HG03135 (cell line): ENCODE data around the gene SMPD4.
"Not testable (repeated sequence)": the region's sequence is repeated elsewhere in the genome, so short reads cannot be mapped to it uniquely, and the experiment has no call there.

Experiments used
- ATAC-seq: cut with Tn5 transposase; IDR thresholded peaks from one replicate; pipeline ENCODE4 v1.9.1; 2021; ENCODE audit warnings: mild to moderate bottlenecking, moderate library complexity; ENCODE audit not compliant: unreplicated experiment

SMPD4 gene

DNA sequence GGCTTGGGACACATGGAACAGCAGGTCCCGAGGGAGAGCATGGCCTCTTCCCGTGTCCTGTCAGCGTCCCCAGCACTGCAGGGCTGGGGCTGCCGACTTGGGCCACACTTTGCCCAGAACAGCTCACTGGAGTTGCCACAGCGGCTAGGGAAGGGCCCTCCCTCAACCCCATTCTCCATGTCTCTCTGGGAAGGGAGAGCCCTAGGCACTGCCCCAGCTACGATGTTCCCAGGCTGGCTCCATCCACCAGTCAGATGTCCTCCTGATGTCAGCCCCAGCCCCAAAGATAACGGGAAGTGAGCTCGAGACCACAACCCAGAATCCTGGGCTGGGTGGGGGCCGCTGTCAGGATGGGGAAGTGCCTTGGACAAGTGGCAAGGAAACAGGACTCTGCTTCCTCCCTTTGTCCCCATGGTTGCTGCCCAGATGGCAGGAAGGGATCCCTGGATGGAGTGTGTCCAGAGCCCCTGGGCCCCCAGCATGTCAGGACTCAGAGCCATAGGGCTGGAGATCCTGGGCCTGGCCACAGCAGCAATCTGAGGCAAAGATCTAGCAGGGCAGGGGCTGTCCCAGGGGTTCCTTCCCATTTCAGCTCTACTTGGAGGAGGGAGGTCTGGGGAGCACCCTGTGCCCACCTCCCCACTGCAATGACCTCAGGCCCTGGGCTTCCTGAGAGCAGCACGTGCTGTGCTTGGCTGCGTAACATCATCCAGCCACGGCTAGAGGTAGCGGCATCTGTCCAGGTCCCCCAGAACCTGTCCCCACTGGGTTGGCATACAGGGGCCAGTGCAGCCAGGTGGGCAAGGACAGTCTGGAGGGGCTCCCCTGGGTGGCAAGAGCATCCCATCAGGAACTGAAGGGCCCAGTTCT lies 38.8 kb downstream of the SMPD4 start:
- not testable (repeated sequence) for ATAC-seq

DNA sequence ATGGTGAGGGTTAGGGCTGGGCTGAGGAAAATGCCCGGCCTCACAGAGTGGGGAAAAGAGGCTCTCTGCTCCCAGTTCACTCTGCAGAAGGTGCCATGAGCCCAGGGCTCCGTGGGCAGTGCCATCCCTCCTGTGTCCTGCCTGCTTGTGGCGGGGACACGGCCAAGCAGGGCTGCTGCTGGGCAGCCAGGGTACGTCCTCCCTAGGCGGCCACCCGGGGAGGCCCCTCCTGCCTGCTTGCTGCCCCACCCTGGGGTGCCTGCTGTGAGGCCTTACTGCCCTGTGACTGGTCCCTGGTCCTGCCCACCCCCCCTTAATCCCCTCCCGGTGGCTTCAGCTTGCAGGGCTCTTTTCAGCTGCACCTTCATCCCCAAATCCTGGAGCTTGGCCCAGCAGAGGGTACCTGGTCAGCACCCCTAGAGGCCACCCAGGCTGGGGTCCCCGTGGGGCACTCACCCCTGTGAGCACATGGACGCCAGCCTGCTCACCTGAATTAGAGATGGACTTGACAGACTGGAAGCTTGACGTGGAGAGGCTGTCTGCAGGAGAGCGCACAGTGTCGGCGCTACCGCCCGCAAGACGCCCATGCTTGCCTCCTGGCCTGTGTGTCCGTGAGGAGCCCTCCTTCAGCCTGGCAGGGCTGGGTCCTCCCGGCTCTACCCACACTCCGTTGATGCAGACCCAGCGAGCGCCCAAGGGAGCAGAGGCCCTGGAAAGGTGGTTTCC lies 39.6 kb downstream of the SMPD4 start:
- not testable (repeated sequence) for ATAC-seq

DNA sequence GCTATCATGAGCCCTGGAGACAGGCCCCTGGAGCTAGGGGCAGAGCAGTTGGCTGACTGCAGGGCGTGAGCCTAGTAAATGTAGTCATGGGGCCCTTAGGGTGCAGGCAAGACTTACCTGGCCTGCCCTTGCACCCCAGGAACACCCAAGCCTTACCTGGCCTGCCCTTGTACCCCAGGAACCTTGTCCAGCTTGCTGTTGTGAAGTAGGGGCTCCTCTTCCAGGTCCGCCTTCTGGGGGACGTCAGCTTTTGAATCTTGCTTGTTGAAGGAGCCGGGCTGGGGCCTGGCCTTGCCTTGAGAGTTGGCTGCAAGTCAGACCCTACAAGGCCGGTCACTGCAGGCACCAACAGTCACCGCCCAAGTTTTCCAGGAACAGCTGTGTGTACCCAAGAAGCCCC lies 40.4 kb downstream of the SMPD4 start:
- not testable (repeated sequence) for ATAC-seq

- ATAC-seq: not testable (repeated sequence)
Observed at GRCh38 chr2:130140516-130140915, 40.9 kb downstream of the SMPD4 start.

GRCh38 chr2:130139331-130140280 lies 41.8 kb downstream of the SMPD4 start:
- ATAC-seq: not testable (repeated sequence)

- ATAC-seq: not testable (repeated sequence)
Observed at GRCh38 chr2:130138841-130139251, 42.6 kb downstream of the SMPD4 start.

DNA sequence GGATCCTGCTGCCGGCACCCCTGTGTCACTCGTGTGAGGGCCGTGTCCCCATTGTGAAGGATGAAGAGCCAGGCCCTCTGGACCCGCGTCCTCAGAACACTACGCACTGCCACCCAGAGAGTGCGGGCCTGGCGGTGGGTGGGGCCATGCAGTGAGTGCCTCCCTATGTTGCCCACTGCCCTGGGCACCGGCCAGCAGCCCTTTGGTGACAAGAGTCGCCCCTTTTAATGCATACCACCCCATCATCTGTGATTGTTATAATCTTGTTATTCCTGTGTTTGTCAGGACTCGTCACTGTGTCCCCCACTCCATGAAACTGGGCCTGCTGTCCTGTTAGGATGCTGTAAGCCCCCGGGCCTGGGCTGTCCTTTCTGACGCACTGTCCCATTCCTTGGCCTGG lies 43.1 kb downstream of the SMPD4 start:
- ATAC-seq: not testable (repeated sequence)

DNA sequence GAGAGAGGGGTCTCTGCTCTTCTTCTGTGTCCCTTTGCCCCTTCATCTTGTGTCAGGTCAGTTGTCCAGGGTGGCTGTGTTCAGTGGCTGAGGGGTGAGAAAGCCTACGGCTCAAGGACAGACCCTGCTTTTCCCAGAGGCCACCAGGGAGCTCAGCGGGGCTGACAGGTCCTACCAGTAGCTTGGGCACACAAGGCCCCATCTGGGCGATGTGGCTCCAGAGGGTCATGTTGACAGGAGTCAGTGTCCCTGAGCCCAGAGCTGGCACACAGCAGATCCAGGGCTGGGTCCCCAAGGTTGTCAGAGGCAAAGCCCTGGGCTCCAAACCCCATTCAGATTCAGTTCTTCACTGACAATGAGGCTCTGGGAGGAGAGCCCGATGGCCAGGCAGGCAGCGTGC lies 44.3 kb downstream of the SMPD4 start:
- not testable (repeated sequence) for ATAC-seq

- not testable (repeated sequence) for ATAC-seq
Observed at GRCh38 chr2:130136546-130136945, 44.9 kb downstream of the SMPD4 start.

GRCh38 chr2:130135692-130136541 lies 45.5 kb downstream of the SMPD4 start:
- ATAC-seq: no peak

DNA sequence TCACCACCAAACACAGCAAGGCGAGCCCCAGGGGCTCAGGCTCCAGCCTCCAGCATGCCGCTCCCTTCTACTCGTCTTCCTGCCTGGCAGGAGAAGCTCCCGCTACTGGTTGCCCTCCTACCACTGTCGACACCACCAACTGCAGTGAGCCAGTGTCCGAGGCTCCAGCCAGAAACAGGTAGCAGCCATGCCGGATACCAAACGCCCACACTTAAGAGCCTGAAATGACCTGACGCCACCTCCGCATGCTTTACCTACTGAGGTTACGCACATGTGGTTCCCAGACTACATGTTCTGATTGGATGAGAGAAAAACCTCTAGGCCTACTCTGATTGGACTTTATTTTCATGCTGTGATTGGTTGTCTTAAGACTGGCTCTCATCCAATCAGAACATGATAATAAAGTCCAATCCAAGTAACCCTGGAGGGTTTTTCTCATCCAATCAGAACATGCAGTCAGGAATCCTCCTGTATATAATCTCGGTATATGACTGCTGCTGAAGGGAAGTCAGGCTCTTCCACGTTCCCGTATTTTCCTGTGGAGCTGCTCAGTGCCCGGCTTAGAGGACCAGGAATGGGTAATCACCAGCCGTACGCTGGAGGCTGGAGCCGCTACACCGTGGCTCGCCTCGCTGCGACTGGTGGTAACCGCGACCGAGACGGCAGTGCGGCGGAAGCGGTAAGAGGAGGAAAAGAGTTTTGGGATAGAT lies 52.1 kb downstream of the SMPD4 start, which contains the start of gene POTEF:
Gene POTEF, minus strand, starts transcription at position 103 of the 710 bp plus-strand sequence. CDS start 8,707 bp downstream, outside the sequence.
- not testable (repeated sequence) for ATAC-seq

DNA sequence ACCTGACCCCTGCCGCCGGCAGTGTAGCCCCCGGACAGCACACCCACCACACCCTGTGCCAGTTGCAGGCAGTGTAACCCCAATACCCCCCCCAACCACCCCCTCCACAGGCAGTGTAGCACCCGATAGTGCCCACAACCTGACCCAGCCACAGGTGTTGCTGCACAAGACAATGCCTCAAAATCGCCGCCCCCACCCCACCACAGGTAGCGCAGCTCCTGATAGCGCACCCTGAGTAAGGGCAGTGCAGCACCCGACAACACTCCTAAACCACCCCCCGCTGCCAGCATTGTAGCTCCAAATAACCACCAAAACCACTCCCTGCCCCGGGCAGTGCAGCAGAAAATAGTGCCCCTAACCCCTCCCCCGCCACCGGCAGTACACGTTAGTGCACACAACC lies 52.9 kb downstream of the SMPD4 start:
- ATAC-seq: not testable (repeated sequence)

DNA sequence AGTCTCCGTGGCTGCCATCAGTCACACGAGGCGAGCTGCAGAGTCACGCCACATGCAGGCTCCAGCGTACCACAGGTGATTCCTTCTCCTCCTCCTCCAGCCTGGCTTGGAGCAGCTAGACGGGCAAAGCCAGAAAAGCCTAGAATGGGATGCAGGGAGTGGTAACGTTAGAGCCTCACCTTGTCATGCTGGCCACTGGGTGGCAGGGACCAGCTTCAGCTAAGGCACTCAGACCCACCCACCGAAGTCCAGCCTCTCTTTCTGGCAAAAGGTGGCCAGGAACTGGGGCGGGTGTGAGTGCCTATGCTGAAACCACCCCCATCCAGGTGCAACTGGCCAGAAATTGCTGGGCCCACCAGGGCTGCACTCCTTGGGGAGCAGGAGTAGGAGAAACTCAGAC lies 53.7 kb downstream of the SMPD4 start:
- ATAC-seq: not testable (repeated sequence)

DNA sequence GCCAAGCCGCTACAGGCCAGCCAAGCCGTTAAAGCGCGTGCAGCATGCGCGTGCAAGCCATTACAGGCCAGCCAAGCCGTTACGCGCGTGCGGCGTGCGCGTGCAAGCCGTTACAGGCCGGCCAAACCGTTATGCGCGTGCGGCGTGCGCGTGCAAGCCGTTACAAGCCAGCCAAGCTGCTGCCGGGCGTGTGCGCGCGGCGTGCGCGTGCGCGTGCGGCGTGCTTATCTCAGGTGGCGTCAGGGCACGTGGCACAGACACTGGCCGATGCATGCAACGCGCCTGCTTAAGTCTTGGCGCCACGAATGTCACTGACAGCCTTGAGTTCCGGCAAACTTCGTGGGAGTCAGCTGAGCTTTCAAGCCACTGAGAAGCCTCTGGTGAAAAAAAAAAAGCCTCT lies 60.5 kb downstream of the SMPD4 start:
- ATAC-seq: not testable (repeated sequence)

DNA sequence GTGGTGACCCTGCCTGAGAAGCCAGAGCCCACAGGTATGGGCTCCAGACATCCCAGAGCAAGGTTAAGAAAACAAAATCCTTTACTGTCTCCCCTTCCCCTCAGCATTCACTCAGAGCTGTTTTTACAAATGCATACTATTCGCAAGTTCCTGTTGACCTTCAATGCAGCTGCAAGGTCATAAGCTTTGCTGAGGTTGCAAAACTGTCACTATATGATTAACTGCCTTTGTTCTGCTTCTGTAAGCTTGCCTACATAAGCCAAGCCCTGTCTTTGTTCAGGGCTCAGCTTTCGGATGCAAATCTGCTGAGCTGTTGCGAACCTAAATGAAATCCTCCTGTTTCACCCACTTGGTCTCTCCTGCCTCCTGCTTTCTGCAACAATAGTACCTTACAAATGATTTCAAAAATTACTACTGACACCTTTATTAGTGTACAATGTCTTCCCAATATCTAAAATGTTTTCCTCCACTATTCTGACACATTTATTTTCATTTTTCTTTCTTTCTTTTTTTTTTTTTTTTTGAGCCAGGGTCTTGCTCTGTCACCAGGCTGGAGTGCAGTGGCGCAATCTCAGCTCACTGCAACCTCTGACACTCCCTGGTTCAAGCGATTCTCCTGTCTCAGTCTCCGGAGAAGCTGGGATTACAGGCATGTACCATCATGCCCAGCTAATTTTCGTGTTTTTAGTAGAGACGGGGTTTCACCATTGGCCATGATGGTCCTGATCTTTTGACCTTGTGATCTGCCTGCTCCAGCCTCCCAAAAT lies 78.6 kb downstream of the SMPD4 start:
- not testable (repeated sequence) for ATAC-seq
